GM23248 (cell line): ENCODE data around the gene F10.

Source experiments
- EZH2 ChIP-seq: fragments of 200-600 bp; sonication (generic); IDR thresholded peaks from 2 replicates; pipeline ENCODE4 v1.6.1; 2018; ENCODE audit warnings: antibody characterized with exemption, mild to moderate bottlenecking; ENCODE audit not compliant: insufficient read depth, poor library complexity, severe bottlenecking
- EZH2phosphoT487 ChIP-seq: fragments of 200-600 bp; sonication (generic); IDR thresholded peaks from 2 replicates; pipeline ENCODE4 v1.6.1; 2018; ENCODE audit warnings: antibody characterized with exemption, moderate library complexity, mild to moderate bottlenecking, low read depth; ENCODE audit not compliant: insufficient read depth

GRCh38 chr13:113141601-113141970 is 19.0 kb downstream of the F10 start:
- TF ChIP-seq EZH2 (no peak), EZH2phosphoT487 (no peak)
